NCI-H2227 treated with DMSO at 0.1 percent for 48 hours (cell line): ENCODE measurements around the gene SIRPA.

Experiments used
- DNase-seq: peaks from one replicate; lab custom pipeline; 2025; lab: John Stamatoyannopoulos, UW

Gene SIRPA

DNA sequence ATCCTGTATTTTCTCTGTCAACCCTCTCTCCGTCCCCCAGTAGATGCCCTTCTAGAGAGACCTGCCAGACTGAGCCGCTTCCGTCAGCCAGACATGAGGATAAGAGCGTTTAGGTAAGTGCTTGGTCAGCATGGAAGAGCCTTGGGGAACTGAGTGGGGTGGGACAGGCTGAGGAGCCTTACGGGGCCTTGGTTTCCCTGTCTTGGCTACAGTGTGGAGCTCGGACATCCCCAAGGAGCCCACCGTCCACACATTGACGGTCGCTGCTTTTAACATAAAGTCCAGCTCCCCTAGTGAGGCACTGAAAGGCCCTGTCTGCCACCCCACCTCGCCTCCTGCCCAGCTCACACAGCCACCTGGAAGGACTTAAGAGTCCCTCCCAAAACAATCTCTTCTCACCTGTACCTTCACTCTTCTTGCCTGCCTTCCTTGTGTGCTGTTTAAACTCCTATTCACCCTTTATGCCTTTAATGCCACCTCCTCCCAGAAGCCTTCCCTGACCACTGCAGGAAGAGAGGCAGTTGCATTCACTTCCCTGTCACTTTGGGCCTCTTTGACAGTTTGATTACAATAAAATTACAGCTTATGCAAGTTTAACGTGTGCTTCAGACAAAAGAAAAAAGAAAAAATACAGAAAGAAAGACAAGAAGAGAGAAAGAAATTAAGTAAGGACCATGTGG lies 56.4 kb downstream of the SIRPA start:
- no peak for DNase-seq

DNA sequence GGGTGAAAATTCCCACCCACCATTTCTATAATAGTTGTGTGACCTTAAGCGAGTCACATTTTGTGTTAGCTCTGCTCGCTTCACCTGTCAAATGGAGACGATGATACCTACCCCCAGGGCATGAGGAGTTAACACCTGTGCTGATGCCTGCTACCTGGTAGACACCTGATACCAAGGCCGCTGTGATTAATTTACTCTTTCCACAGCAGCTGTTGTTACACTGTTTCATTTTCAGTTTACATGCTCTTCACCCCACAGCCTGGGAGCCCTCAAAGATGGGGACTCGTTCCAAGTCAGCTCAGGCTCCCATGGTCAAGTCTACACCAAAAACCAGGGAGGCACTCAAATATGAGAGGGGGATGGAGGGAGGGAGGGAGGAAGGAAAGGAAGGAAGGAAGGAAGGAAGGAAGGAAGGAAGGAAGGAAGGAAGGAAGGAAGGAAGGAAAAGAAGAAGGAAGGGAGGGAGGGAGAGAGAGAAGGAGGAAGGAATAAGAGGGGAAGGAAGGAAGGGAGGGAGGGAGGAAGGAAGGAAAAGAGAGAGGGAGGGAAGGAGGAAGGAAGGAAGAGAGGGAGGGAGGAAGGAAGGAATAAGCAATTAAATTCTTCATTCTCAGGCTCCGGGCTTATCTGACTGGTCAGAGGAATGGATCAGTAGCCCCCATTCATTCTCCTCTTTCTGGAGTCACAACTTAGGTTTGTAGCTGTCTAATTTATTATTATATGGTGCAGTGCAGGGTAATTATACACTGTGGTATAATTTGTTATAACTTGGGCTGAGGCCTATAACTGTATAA lies 57.7 kb downstream of the SIRPA start:
- no peak for DNase-seq

DNA sequence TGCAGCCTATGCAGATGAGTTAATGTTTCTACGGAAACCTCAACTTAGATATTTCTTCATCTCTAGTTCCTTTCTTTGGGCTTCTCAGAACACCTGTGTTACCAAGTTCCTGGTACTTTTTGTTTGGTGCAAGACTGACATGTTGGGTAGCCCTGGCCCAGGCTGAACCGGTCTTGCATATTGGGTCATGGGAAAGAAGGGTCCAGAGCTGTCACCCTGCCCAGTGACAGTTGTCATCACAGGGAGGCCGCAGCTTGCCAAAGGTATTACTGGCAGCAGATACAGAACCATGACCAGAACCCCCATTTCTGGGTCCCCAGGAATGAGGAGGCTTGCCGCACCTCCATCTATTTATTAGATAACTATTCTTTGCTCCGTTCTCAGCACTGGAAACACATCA lies 58.4 kb downstream of the SIRPA start:
- DNase-seq, result no peak

DNA sequence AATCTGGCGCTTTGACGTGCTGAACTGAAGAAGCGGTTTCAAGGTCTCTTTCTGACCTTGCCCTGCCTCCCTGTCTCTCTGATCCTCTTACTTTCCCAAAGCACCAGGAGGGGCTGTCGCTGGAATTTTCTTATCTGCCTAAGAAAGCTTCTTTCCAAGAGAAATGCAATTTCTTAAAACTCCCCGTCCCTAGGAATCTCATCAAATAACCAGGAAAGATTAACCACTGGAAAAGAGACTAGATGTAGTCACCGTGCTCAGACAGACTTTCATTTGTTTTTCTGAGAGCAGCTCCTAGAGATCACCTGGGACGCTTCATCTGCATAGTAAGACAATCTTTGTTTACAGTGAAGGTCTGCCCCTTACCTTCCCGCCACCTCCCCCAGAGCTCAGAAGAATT lies 60.0 kb downstream of the SIRPA start:
- no peak for DNase-seq

DNA sequence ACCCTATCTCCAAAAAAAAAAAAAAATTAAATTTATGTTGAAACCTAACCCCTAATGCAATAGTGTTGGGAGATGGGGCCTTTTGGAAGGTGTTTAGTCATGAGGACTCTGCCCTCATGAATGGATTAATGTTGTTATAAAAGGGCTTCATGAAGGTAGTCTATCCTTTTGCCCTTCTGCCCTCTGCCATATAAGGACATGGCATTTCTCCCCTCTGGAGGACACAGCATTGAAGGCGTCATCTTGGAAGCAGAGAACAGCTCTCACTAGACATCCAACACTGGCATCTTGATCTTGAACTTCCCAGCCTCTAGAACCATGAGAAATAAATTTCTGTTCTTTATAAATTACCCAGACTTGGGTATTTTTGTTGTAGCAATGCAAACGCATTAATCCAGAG lies 63.2 kb downstream of the SIRPA start:
- DNase-seq, result no peak

DNA sequence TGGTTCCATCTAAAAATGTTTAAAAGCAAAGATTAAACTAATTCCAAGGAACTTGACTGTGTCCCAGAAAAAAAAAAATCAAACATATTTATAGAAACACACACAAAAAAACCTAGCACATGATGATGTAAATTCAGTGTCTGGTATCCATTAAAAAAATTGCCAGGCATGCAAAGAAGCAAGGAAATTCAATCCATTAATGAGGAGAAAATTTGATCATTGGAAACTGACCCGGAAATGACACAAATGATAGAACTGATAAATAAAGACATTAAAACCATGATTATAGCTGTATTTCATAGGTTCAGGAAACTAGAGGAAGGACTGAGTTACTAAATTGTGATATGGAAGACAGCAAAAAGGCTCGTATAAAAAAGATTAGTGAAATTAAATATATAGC lies 63.9 kb downstream of the SIRPA start:
- no peak for DNase-seq

DNA sequence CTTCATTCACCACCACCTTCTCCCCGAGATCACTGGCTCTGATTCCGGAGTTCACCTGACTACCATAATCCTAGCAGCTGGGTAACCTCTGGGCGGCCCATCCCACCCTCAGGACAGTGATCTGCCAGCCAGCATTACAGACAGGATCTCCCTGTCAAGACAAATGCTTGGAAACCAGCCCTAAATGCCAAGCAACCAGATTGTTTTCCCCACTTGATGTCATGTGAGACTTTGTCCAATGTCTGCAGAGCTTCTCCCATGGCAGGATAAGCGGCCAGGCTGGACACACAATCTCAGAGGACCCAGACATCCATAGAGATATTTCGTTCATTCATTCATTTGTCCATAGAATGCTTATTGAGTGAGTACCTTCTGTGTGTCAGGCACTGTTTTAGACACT lies 66.2 kb downstream of the SIRPA start:
- DNase-seq, result no peak

DNA sequence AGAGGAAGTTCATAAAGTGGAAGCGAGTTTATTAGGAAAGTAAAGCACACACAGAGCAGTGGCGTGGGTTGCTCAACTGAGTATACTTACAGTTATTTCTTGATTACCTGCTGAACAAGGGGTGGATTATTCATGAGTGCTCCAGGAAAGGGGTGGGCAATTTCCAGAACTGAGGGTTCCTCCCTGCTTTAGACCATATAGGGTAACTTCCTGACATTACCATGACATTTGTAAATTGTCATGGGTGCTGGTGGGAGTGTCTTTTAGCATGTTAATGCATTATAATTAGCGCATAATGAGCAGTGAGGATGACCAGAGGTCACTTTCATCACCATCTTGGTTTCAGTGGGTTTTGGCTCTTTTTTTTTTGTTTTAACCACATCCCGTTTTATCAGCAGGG lies 68.9 kb downstream of the SIRPA start:
- no peak for DNase-seq

DNA sequence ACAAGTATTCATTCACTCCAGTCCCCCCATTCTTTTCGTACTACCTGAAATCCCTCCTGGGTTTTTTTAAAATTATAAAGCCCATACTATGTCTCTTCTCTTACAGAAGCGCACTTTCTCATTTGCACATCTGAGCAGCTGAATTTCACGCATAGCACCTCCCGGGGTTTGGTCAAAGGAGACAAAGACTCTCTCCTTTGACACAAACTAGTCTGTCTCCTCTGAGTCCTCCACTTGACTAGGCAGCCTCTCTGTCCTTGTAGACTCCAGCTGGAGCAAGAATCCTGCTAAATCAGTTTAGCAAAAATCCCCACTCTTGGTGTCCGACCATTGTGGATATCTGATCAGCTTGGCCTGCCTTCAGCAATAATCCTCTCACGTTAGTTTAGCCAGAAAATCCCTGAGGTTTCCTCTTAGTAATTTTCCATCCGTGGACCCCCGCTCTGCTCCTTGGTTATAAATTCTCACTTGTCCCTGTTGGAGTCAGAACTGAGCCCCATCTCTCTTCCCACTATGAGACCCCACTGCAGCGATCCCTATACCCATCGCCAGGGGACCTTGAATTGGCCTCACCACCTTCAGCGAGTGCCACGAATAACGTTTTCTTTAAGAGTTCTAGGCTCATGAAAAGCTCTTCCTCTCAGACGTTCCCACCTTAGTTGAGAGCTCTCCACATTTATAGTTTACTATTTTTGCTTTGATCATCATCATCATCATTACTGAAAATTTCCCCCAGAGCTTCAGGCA lies 69.6 kb downstream of the SIRPA start:
- peak; percentile 17 for DNase-seq

DNA sequence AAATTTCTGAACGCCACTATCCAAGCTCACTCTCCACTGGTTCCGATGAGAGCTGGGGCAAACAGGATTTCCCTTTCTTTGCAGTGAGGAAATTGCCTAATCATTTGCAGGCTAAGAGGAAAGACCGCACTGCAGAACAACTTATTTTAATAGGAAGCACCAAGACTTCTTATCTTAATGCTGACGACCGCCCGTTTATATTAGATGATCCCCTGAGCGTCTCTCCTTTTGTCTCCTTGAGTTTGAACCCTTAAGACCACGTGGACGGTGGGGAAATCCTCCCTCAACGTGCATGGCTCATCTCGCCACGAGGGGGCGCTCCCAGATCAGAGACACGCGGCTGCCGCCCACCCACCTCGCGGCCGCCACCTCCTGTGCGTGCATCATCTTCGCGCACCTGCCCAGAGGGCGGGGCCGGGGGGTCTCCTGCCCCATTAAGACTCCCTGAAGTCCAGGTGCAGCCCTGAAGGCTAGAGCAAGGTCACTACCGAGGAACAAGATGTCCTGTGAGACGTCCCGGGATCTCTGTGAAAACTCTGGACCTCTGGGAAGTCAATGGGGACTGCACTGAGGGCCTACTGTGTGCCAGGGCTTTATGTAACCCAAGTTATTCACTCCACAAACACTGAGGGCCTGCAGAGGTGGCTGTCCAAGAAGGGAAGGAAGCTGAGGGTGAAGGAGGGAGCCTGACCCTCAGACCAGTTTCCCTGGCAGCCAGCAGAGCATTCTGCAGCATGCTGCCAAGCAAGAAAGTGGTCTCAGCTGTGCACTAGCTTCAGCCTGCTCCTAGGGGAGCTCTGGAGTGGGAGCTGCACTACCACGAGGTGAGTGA lies 70.5 kb downstream of the SIRPA start:
- DNase-seq, result peak; percentile 78

DNA sequence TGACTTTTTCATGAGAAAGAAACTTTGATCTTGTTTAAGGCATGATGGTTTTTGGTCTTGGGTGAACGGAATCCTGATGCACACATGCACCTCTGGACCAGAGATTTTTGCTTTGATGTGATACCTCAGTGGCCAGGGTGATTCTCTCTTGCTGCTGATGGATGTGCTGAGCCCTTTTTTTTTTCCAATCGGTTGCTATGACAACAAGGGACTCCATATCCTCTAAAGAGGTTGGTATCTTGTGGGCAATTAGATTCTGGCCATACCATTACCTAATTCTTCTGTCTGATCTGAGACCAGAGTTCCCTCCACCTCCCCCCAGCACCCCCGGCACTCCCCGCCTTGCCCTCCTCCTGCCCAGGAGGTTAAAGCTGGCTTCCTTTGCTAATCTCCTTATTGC lies 73.8 kb downstream of the SIRPA start:
- DNase-seq, result no peak

DNA sequence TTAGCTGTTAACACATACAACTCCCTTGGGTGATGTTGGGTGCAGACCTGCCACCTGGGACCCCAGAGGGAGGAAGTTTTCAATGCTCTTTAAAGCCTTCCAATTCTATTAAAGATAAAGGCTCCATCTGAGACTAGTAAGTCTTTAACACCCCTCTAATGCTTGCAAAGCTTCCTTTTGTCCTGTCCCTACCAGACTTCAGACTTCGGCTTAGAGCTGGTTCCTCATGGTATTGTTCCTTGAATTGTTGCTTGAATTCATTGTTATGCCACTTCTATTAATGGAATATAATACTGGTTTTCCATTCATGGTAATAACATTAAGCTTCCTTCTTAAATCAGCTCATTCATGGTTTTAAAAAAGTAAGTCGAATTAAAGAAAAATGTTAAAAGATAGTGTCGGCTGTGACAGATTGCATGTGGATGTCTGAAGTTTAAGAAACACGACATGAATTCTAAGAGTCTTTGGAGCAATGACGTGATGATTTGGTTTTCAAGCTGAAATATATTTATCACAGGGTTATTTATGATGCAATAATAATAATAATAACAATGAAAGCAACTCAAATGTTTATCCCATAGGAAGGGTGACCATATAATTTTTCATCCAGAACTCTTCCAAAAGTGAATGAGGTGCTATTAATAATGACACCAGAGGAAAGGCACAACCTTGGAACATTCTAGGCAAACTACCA lies 76.8 kb downstream of the SIRPA start:
- no peak for DNase-seq

DNA sequence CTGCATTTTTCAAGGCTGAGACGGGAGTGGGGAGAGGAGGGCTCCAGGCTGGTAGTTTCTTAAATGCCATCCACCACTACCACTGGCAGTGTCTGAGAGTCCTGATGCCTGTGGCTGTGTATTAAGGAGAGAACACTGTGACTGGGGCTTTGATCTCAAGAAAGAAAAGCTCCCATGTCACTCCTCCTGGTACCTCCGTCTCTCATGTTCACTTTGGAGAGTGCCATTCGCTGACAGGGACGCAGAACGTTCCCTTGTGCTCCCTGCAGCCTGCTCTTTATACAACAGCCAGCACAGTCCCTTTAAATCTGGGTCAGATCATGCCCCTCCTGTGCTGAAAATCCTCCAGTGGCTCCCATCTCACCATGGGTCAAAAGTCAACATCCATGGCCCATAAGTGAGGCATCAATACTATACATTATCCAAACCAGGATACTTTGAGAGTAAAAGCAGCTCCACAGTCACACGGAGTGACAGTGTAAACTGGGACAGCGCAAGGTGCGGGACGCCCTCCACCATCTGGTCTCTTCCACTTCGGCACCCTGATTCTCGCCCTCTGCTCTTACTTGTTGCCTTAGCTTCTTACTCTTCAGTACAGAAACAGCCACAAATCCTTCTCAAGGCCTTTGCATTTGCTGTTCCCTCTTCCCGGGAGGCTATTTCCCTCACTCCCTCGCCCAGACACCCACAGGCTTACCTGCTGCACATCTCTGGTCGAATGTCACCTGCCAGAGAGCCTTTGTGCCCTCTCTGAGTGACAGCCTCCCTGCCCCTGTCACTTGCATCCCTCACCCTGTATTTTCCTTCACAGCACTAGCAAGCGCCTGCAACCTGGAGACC lies 78.6 kb downstream of the SIRPA start:
- no peak for DNase-seq

DNA sequence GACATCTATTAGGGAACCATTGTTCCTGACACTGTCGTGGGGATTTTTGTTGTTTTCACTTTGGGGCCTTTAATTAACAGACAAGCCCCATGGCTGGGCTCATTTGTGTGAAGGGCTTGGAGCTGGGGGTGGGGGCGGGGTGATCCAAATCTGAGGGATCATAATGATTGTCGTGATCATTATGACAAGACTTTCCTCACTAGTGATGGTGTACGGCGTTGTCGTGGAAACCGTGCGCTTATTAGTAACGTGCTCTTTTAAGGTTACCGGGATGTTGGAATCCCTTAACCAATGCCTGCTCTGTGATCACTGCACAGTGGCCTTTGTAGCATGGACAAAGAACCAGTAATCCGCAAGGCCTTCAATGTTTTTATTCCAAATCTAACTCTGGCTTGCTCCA lies 80.1 kb downstream of the SIRPA start:
- DNase-seq, result no peak

DNA sequence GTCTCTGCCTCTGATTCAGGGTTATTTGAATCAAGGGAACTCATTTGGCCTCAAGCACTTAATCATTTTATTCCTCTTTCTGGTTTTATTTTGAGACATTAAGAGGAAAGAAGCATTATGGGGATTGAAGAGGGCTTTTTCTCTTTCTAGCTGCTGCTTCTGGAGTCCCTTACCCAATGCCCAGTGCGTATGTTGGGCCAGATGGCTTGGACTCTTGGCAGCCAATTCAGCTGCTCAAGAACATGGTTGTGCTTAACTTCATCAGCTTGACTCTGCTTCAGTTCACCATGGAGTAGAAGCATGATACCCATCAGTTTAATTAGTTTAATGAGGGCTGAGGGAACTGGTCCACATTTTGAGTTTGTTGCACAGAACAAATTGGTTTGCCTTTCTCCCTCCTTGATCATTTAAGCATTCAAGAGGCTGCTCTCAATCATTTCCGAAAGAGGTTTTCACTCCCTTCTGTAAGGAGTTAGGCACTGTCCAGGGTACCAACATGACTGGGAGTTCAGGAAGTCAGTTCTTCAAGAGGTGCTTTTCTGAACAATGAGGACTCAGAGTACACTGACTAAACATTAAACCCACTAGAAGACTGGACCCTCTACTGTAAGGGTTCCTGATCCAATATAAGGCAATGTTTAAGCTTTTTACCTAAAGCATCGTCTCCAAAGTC lies 84.0 kb downstream of the SIRPA start:
- DNase-seq, result no peak

DNA sequence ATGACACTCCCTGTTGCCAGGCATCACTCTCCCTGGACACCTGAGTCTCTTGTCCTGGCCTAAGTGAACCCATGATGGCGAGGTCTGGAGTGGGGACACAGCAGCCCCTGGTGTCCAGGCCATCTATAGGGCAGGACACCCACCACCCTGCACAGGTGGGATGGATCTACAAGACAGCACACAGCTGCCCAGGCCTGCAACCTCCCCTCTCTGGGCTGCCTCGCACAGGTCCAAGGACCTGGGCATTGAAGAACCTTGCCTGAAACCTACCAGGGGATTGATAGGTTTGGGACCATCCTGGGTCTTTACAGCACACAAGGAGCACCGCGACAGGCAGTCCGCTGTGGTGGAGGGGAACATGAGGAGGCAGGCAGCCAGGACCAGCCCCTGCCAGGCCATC lies 87.5 kb downstream of the SIRPA start:
- no peak for DNase-seq

DNA sequence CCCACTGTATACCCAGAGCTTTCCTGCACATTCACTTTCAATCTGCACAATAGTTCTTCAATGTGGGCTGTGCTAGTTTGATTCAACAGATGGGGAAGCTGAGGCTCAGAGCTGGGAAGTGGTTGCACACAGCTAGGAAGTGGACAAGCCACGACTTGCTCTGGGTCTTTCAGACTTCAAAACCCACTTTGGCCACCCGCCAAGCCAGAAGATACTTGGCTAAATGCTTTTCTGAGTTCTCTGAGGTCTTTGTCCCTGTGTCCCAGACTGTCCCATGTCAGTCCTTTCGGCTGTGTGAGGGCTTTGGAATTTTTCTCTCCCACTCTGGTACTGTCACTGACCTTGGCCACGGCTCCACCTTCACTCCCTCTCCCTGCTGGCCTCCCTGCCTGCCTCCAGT lies 88.1 kb downstream of the SIRPA start:
- DNase-seq, result no peak

DNA sequence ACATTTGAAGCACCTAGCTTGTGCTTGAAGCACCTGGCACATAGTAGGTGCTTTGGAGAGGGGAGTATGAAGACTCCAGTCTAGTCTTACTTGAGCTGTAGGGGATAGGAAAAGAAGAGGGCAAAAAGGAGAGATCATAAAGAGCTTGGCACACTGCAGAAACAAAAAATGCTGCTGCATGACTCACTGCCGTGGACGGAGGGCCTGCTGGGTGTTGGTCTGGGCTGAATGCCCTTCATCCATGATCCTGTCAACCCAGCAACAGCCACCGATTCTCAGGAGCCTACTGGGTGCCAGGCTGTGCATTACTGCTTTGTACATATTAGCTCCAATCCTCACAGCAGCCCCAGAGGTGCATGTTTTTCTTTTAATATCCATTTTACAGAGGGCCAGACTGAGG lies 92.6 kb downstream of the SIRPA start:
- no peak for DNase-seq
